K562 (cell line): Measurements from ENCODE around the gene FHIP1B. TPM values are rescaled to one million over a fixed set of nuclear protein-coding genes. Genes with fewer than 3 reads are reported as not detected.

Source experiments
- ATAC-seq: fragments of 200-7000 bp; cut with Tn5 transposase; 3 replicates; pipeline ENCODE4 v1.9.1; 2020; ENCODE audit warnings: moderate library complexity
- BruUV-seq: library from RNA; stranded (reverse); fragments of 400-500 nt; replicated peaks from 2 replicates; lab custom pipeline; 2021; lab: Mats Ljungman, UMichigan
- CTCF ChIA-PET: fragments of 300-600 bp; formaldehyde crosslinking; extraction: SDS; loops from one replicate; lab custom pipeline; 2021; ENCODE audit warnings: low intra/inter-chr PET ratio; lab: Yijun Ruan, JAX
- POLR2A ChIA-PET: fragments of 300-600, 350-650 bp; sonication (Branson Sonifier 250); formaldehyde crosslinking; extraction: SDS; loops from one replicate; lab custom pipeline; 2021; ENCODE audit warnings: antibody characterized with exemption, inconsistent platforms; lab: Yijun Ruan, JAX
- DNase-seq, 4 experiments: peaks; one replicate each; pipeline versions ENCODE4 v3.0.0 to v3.0.0-alpha.2; 2011 to 2018; ENCODE audit warnings: low spot score in 3 of 4, mixed read lengths in 3 of 4; ENCODE audit errors: extremely low read depth in 1 of 4
- FAIRE-seq: peaks from 2 replicates; lab custom pipeline; 2011; peaks lifted over from hg19 to GRCh38; lab: Jason Lieb, UNC
- H2AFZ ChIP-seq: 2 replicates; pipeline ENCODE4 v1.6.0; 2011; ENCODE audit warnings: low read depth, low read length, control low read depth, inconsistent platforms
- H3K27ac ChIP-seq: fragments of 200-600 bp; 3 replicates; pipeline ENCODE4 v1.8.0; 2011; ENCODE audit warnings: low read depth, mild to moderate bottlenecking, control low read depth, inconsistent platforms, low read length, moderate library complexity, mixed read lengths; ENCODE audit errors: extremely low read depth
- H3K27me3 ChIP-seq, 2 experiments: fragments of 300-600 bp in 1 of 2; 2 replicates in 1 of 2; 3 replicates in 1 of 2; pipeline versions ENCODE4 v1.6.0 to v1.8.0; 2011; ENCODE audit warnings: inconsistent platforms in 2 of 2, low read length in 2 of 2, mild to moderate bottlenecking in 1 of 2, mixed read lengths in 1 of 2, moderate library complexity in 1 of 2; ENCODE audit not compliant: control insufficient read depth in 2 of 2, insufficient read depth in 2 of 2
- H3K36me3 ChIP-seq: fragments of 300-600 bp; 3 replicates; pipeline ENCODE4 v1.8.0; 2011; ENCODE audit warnings: mild to moderate bottlenecking, low read length, inconsistent platforms; ENCODE audit not compliant: control insufficient read depth, insufficient read depth
- H3K4me1 ChIP-seq, 2 experiments: fragments of 200-600 bp in 1 of 2; replicated peaks in 1 of 2; 2 replicates in 1 of 2; 3 replicates in 1 of 2; pipeline versions ENCODE4 v1.5.1 to v1.8.0; 2011; ENCODE audit warnings: inconsistent platforms in 2 of 2, low read length in 2 of 2, mild to moderate bottlenecking in 1 of 2, mixed read lengths in 1 of 2, moderate library complexity in 1 of 2; ENCODE audit not compliant: control insufficient read depth in 2 of 2, insufficient read depth in 2 of 2
- H3K4me2 ChIP-seq: 2 replicates; pipeline ENCODE4 v1.6.1; 2011; ENCODE audit warnings: low read length, control low read depth, inconsistent platforms, mixed read lengths; ENCODE audit not compliant: insufficient read depth
- H3K4me3 ChIP-seq: fragments of 200-600 bp; sonication (generic), shearing (Covaris generic); 2 replicates; pipeline ENCODE4 v1.5.1; 2016; ENCODE audit warnings: control low read depth, inconsistent platforms
- H3K79me2 ChIP-seq: fragments of 200-600 bp; 3 replicates; pipeline ENCODE4 v1.8.0; 2011; ENCODE audit warnings: low read length, inconsistent platforms; ENCODE audit not compliant: control insufficient read depth, insufficient read depth
- H3K9ac ChIP-seq, 2 experiments: 2 replicates each; pipeline versions ENCODE4 v1.6.0 to v1.6.1; 2011; ENCODE audit warnings: low read depth in 2 of 2, low read length in 2 of 2, control low read depth in 1 of 2, inconsistent platforms in 1 of 2, mild to moderate bottlenecking in 1 of 2, mixed read lengths in 1 of 2; ENCODE audit not compliant: insufficient read depth in 1 of 2
- H3K9me1 ChIP-seq: one replicate; pipeline ENCODE4 v1.6.0; 2011; ENCODE audit warnings: inconsistent platforms, mild to moderate bottlenecking, low read length, moderate library complexity; ENCODE audit not compliant: control insufficient read depth, insufficient read depth
- H3K9me3 ChIP-seq: replicated peaks from 2 replicates; pipeline ENCODE4 v1.5.1; 2011; ENCODE audit warnings: low read depth, low read length, inconsistent platforms; ENCODE audit not compliant: control insufficient read depth, insufficient read depth
- H4K20me1 ChIP-seq: replicated peaks from 2 replicates; pipeline ENCODE4 v1.6.1; 2011; ENCODE audit warnings: low read length, inconsistent platforms, mixed read lengths; ENCODE audit not compliant: control insufficient read depth, insufficient read depth
- ETV6 ChIP-seq, 3 experiments: fragments of 150-350 bp in 1 of 3; sonication (generic) in 1 of 3; formaldehyde crosslinking in 1 of 3; IDR thresholded peaks; 2 replicates each; pipeline versions ENCODE4 v1.6.1 to v1.8.0; 2014 to 2022; ENCODE audit warnings: borderline replicate concordance in 2 of 3, low read depth in 2 of 3, antibody characterized with exemption in 1 of 3, low read length in 1 of 3, mild to moderate bottlenecking in 1 of 3, missing genetic modification reagents in 1 of 3
- EWSR1 ChIP-seq: fragments of 450-650 bp; IDR thresholded peaks from 2 replicates; pipeline ENCODE4 v1.6.1; 2018; ENCODE audit warnings: borderline replicate concordance, mild to moderate bottlenecking, low read depth, moderate library complexity; ENCODE audit not compliant: partially characterized antibody
- SIN3A ChIP-seq, 2 experiments: fragments of 150-350 bp in 1 of 2; IDR thresholded peaks; 2 replicates each; pipeline ENCODE4 v1.6.1; 2011 to 2016; ENCODE audit warnings: borderline replicate concordance in 2 of 2, low read depth in 2 of 2, low read length in 2 of 2, mild to moderate bottlenecking in 2 of 2, moderate library complexity in 2 of 2; ENCODE audit not compliant: control insufficient read depth in 1 of 2
- TEAD2 ChIP-seq: fragments of 450-650 bp; IDR thresholded peaks from 2 replicates; pipeline ENCODE4 v1.6.1; 2016; ENCODE audit warnings: missing genetic modification characterization, control low read depth, missing compliant biosample characterization
- XRCC3 ChIP-seq: fragments of 450-650 bp; IDR thresholded peaks from 2 replicates; pipeline ENCODE4 v1.6.1; 2017; ENCODE audit warnings: mild to moderate bottlenecking, moderate library complexity
- ZNF436 ChIP-seq: fragments of 250-450, 450-650 bp; sonication (Bioruptor Pico); formaldehyde crosslinking; IDR thresholded peaks from 2 replicates; pipeline ENCODE4 v1.7.0; 2020; ENCODE audit warnings: mild to moderate bottlenecking
- WGBS: fragments of 100-300 bp; shearing (Covaris generic); methylation state at CpG from one replicate; pipeline ENCODE4 v1.1.6; 2016; ENCODE audit warnings: low coverage, mixed read lengths; ENCODE audit not compliant: insufficient coverage; ENCODE audit errors: missing lambda C conversion rate; 5-methylcytosine and 5-hydroxymethylcytosine counted together
- in situ Hi-C: fragments of 300-500 bp; cut with MboI; formaldehyde crosslinking; loops from 4 replicates; pipeline ENCODE4 v1.15.0; 2018; ENCODE audit warnings: inconsistent platforms, mixed read lengths
- intact Hi-C: fragments of 100-400 bp; cut with micrococcal nuclease; formaldehyde crosslinking; loops from 2 replicates; pipeline ENCODE4 v1.14.2; 2022
- polyA plus RNA-seq, 8 experiments: library from polyadenylated mRNA; depleted of rRNA in 4 of 8; stranded (reverse) in 5 of 8; unstranded in 3 of 8; fragments of >200 nt; fragmentation: Nextera tagmentation in 2 of 8; fragmentation: Illumina TruSeq in 1 of 8; extraction: Ambion mirVana in 2 of 8; extraction: Trizol in 1 of 8; gene quantifications; 2 replicates each; pipeline versions ENCODE4 v1.2.1 to v1.2.3, GENCODE V29; 2011 to 2014; ENCODE audit warnings: inconsistent platforms in 1 of 8, missing spikeins in 1 of 8
- total RNA-seq, 7 experiments: library from RNA; depleted of rRNA in 6 of 7; stranded (reverse); fragments of >200 nt in 6 of 7; fragmentation: Illumina TruSeq in 2 of 7; extraction: Trizol in 2 of 7; gene quantifications; 2 replicates each; pipeline versions ENCODE4 v1.2.1 to v1.2.3, GENCODE V29; 2011 to 2021; ENCODE audit warnings: low replicate concordance in 1 of 7
- TF ChIP-seq, protein P1 (sequence below): sonication (generic); formaldehyde crosslinking; IDR thresholded peaks from 2 replicates; pipeline ENCODE4 v1.9.0; 2022; ENCODE audit warnings: mild to moderate bottlenecking, missing genetic modification reagents

Gene FHIP1B
- total and polyA plus RNA-seq, 9 of the 15 experiments (the other 6 are each of a cell fraction or from before 2014, with no cell fraction given), result 0.94 to 24.7 (median 15.6) TPM

DNA sequence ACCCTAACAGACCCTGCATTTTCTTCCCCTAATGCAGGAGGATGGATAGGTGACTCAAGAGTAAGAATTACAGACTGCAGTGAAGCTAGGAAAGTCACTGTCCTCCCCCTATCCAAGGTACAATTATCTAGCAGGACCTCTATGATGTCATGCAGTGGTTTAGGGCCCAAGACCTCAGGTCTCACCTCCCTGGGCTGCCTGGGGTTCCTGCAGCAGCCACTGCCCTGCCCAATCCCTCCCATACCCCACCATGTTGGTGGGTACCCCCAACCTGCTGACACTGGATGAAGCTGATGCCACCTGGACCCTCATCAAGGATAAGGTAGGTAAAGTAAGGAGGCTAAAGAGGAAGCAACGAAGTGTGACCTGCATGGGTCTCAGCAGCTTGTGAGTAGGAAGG lies 29.1 kb downstream of the FHIP1B start, which contains the start of gene C11orf42:
Gene C11orf42, plus strand, starts transcription at position 192 of the 400 bp plus-strand sequence. Its CDS starts 59 bp downstream, at position 251.
- H2AFZ ChIP-seq, result no peak within 1 kb of the TSS
- no peak within 1 kb of the TSS for H3K4me2 ChIP-seq
- no peaks in the 10 kb centered on the region for H3K9me1 ChIP-seq
- in situ Hi-C loops, result no loop called here
- no peaks in the 10 kb centered on the region for H4K20me1 ChIP-seq
- H3K27me3 ChIP-seq, result no peaks in the 10 kb centered on the region
- DNase-seq, result no peak
- no peak for TF ChIP-seq ZNF436 (CRISPR knock-in tag)
- TF ChIP-seq, protein P1, sequence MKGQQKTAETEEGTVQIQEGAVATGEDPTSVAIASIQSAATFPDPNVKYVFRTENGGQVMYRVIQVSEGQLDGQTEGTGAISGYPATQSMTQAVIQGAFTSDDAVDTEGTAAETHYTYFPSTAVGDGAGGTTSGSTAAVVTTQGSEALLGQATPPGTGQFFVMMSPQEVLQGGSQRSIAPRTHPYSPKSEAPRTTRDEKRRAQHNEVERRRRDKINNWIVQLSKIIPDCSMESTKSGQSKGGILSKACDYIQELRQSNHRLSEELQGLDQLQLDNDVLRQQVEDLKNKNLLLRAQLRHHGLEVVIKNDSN, result no peak
- no peak for TF ChIP-seq SIN3A (IDR thresholded peaks at IDR 0.05; ENCODE audit: borderline replicate concordance in 2 of 2, control insufficient read depth in 1 of 2, low read depth in 2 of 2, low read length in 2 of 2)
- no peak for TF ChIP-seq EWSR1
- no peak for TF ChIP-seq ETV6 (IDR thresholded peaks at IDR 0.05; ENCODE audit: borderline replicate concordance in 1 of 2, low read depth in 2 of 2, low read length in 1 of 2)
- no peak for TF ChIP-seq ETV6 (CRISPR knock-in tag; IDR thresholded peaks at IDR 0.05; ENCODE audit: borderline replicate concordance)
- TF ChIP-seq XRCC3, result no peak
- no peak for TF ChIP-seq TEAD2 (tag)
- BruUV-seq, result no TSS peak
- no peak for ATAC-seq
- H3K36me3 ChIP-seq, result peaks cover 16% of the 10 kb centered on the region; the same call in 2 of the 3 replicates
- peak within 1 kb of the TSS in 1 of 2 experiments; percentile 48; a peak in 1 of 4 replicates for H3K9ac ChIP-seq
- CTCF ChIA-PET, result no interaction called here
- no peaks in the 10 kb centered on the region for H3K79me2 ChIP-seq
- no peak within 1 kb of the TSS for H3K27ac ChIP-seq
- no peaks in the 10 kb centered on the region for H3K9me3 ChIP-seq
- 43% methylated on average over 1 of the region's 1 CpG for WGBS
- POLR2A ChIA-PET, result no interaction called here
- no peaks in the 10 kb centered on the region for H3K4me1 ChIP-seq
- intact Hi-C loops, result no loop called here
- H3K4me3 ChIP-seq, result no peak within 1 kb of the TSS
- FAIRE-seq, result no peak
